ENCODE results near the gene IQCE.
"Not testable (repeated sequence)": the region's sequence is repeated elsewhere in the genome, so short reads cannot be mapped to it uniquely, and the experiment has no call there.

The IQCE gene

GRCh38 chr7:2521952-2522591 is 36.7 kb upstream of the IQCE start:
- DNase-seq (ENCODE audit: low spot score), result no peak

DNA sequence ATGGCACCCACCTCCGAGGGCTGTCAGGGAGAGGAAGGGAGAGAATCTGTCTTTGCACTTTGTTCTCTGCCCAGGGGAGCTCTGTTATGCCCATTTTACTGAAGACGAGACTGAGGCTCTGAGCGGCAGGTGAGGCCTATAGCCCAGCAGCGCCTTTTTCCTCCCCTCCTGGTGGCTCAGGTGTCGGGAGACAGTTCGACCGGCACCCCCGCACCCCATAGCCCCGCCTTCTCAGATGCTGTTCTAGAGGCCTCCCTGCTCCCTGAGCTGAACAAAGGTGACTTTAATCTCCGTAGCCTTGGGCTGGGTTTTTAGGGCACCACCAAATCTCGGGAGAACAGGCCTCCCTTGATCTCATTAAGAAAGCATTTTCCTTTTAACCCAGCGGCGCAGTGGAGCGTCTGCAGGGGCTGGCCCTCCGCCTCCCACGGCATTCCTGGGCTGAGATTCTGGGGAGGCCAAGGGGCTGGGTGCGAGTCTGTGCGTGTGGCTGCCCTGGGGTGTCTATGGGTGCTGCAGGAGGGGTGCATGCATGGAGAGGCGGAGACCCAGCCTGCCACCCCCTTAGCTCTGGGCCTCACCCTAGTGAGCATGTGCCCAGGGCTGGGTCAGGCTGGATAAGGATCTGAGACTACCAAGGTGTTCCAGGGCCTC is 35.9 kb upstream of the IQCE start:
- DNase-seq (ENCODE audit: low spot score), result peak; percentile 82

DNA sequence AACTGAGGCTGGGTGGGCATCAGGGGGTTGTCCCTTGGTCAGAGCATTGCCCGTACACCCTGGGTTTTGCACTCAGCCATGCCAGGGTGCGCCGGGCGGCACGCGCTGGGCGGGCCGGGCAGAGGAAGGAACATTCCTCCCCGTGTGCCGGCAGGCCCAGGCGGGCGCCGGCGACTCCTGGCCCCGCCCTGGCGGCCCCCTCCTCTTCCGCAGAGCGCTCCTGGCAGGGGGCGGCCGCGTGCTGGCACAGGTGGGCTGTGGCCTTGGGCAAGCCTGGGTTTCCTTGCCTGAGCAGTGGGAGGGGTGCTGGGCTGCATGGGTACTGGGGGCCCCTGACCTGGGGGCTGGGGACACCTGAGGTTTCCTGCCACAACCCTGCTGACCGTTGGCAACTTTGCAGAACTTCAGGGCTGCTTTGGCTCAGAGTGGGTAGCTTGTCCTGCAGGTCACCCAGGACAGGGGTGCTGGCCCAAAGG is 35.3 kb upstream of the IQCE start:
- DNase-seq (ENCODE audit: low spot score), result no peak

DNA sequence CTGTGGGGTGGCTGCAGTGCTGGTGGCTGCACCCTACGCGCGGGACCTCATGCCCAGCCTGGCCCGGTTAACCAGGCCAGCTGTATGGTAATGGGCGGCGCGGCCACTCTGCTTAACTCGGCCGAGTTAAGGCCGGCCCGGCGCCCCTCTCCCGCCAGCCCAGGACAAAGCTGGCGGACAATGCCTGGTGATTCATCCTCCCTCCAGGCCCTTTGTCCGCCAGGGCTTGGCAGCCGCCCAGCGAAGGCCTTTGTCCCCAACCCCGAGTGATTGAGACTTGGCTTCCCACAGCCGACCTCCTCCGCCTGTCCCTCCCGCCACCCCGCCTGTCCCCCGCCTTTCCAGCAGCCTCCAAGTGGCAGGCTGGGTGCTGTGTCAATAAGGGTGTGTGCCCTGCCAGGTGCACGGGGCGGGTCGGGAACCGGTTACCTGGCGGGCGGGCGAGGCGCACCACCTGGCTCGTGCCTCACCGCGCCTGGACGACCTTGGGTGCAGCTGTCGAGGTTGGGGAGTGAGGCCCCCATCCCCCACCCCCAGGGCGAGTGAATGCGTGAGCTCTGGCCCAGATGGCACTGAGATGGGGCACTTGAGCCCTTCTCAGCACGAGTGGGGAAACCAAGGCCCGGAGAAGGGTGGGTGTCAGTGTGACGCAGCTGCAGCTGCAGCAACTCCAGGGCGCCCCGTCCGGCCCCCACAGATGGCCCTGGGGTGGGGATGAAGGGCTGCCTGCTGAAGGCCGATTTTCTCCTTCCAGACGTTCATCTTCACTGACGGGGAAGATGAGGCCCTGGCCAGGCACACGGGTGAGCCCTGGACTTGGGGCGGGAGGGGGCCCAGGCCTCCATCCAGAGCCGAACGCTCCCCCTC is 34.6 kb upstream of the IQCE start:
- no peak for DNase-seq (ENCODE audit: low spot score)

DNA sequence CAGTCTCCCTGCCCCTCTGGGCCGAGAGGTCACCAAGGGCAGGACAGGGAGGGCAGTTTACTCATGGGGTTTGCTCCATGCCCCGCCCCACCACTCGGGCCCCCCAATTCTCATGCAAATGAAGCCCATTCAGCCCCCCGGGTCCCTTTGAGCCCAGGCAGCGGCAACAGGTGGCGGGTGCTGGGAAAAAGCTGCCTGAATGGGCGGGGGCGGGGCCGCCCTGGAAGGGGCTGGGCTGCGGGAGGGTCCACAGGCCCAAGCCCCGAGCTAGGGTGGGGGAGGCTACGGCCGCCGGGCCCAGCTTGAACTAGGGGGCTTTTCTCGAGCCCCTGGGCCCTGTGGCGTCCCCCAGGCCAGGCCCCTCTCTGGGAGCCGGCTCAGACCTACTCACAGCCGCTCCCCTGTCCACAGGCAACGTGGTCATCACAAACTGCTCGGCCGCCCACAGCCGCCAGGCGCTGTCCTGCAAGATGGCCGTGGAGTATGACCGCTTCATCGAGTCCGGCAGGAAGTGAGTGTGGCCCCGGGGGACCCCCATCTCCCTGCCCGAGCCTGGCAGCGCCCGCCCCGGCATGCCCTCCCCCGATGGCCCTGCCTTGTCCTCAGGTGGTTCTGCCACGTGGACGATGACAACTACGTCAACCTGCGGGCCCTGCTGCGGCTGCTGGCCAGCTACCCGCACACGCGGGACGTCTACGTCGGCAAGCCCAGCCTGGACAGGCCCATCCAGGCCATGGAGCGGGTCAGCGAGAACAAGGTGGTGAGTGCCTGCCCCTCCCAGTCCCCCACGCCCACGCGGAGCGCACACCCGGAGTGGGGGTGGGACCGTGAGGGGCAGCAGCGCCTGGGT is 33.7 kb upstream of the IQCE start:
- DNase-seq (ENCODE audit: low spot score), result no peak

- no peak for DNase-seq (ENCODE audit: low spot score)
Observed at GRCh38 chr7:2525658-2526630, 32.8 kb upstream of the IQCE start.

- no peak for DNase-seq (ENCODE audit: low spot score)
Observed at GRCh38 chr7:2526659-2527504, 31.9 kb upstream of the IQCE start.

DNA sequence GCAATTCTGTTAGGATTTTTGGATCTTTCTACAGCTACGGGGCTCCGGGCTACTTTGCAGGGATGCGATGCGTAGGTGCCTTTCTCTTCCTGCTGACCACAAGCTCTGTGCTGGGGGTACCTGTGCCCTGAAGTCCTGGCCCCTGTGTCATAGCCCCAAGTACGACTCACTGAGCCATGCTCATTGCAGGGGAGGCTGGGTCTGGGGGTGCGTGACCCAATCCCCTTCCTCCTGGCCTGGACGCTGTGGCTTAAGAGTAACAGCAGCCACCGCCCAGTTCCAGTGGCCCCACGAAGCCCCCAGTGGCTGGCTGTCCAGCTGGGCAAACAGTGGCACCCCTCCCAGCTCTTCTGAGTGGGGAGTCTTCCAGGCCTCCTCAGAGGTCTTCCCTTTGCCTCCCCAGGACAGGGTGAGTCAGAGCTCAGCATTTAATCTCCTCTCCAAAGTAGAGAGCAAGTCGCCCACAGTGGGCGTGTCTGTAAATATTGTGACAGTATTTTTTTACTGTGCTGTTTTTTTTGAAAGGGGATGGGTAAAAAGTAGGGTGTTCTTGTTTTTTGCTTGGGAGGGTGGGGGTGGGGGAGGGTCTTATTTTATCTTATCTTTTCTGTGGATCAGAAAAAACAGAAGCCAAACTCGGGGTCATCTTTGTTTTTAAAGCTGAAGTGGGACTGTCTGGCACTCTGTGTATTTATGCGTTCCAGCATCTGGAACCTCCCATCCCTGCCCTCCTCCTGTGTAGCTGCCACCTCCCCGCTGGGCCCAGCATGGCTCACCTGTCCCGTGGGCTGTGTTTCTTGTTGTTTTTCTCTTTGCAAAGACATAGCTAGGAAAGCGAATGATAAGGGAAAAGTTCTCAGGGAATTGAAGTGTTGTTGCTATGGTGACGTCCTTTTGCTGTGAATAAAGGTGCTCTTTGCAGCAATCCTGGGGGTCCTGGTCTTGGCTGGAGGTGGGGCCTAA is 31.0 kb upstream of the IQCE start:
- no peak for DNase-seq (ENCODE audit: low spot score)

DNA sequence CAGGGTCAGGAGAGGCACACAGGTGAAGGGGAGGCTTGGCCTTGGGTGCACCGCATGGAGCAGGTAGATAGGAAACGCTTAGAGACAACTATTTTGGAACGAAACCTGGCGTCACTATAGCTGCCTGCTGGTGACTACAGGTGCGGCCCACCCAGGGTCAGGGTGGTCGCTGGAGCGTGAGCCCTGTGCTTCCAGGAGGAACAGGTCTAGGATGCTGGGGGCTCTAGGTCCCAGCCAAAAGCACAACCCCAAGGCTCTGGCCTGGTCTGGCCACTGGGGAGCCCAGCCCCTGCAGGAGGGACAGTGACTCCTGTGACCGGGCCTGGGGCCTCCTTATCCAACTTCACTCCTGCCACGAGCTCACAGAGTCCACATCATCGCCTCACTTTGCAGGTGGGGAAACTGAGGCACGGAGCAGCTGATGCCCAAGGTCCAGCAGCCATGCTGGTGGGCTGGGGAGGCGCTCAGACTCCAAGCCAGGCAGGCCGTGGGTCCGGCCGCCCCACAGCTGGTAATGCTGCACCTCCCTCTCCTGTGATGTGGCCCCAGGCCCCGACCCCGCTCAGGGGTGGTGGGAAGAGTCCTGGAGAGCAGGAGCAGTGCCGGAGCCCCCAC is 30.2 kb upstream of the IQCE start:
- DNase-seq (ENCODE audit: low spot score), result no peak

DNA sequence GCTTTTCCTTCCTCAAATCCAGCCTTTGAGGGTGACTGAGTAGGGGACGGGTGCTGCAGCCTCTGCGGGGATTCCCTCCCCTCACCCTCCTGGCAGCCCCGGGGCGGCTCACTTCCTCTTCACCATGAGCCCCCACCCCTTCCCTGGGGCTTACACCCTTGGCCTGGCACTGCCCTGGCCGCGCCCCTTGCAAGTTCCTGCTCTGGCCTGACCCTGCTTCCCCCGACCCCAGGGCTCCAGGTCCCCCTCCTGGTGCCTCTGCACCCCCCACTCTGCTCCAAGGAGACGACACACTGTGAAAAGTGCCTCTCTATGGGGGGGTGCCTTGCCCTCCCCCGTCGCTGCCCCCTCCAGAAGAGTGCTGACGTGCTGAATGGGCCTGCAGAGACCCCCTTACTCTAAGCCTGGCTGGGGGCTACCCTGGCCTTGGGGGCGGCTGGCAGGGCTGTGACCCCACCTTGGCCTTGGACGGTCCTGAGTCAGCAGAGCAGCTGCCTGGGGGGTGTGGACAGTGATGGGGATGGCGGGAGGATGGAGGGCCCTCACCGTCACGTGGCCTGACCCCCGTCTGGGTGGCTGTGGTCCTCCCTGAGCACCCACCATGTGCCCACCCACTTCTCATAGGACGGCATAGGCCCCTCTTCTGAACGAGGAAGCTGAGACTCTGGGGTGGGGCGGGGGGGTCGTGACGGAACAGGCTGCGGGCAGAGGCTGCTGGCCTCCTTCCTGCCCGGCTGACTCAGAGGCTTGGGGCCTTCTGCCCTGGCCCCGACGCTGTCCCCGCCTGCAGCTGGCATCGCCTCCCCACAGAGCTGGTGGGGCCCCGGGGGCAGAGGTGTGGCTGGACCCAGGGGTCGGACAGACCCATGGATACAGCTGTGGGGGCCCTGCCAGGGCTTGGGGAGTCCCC is 29.4 kb upstream of the IQCE start:
- no peak for DNase-seq (ENCODE audit: low spot score)

DNA sequence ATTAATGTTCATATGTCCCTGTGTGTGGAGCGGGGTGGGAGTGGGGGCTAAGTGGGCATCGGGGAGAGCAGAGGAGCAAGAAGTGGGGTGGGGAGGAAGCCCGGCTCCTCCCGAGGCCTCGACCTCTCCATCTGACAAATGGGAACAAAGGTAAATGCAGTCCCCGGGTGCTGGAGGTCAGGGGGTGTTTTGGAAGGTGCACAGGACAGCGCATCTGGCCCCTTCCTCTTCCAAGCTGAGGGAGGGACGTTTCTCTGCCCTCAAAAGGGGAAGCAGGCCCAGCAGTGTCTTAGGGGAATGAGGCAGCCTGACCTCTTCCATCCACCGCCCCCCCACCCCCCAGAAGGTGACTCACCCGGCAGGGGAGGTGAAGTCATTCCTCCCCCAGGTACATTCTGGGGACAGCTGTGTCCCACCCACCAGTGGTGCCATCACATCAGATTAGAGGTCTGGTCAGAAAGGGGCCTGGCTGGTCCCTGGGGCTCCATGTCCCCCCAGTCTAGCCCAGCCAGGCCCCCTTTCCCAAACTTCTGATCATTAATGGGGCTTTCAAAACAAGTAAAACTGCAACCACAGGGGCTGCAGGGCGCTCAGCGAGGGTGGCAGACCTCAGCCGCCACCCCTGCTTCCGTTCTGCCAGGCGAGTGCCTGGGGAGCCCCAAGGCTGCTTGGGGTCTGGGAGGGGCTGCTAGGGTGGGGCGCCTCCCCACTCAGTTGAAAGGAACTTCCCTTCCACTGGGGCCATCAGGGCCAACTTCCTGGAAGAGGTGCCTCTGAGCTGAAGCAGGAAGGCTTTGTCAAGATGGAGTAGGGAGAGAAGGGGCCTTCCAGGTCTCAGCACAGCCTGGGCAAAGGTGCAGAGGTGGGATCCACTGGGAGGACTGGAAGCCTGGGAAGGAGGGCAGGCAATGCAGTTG is 28.4 kb upstream of the IQCE start:
- DNase-seq (ENCODE audit: low spot score), result no peak

DNA sequence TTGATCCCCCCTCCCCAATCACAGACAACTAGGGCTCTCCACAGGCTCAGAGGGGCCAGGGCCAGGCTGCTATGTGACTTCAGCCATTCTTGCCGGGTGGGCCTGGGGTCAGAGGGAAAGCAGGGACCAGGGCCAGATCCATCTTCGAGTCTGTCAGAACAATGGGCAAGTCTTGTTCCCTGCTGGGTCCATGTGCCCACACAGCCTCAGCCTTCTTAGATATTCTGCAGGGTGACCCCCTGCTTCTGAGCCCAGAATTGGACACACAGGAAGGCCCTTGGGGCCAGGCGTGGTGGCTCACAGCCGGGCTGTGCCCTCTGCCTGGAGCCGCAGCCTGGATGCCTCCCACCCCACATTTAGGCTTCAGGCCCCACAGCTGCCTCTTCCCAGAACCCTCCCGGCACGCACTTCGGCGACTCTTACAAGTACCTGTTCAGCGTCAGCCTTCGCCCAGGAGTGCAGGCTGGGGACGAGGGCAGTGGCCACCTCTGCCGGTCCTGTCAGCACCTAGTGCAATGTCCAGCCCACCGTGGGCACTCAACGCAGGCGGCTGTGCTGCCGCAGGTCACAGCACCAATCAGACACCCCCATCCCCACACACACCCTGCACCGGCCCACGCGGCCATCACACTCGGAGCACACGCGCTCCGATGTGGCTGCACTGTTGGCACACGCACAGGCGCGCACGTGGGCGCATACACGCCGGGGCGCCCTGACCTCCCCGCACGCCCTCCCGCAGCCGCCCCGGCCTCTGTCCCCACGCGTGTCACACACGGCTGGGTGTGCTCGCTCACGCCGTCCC is 27.6 kb upstream of the IQCE start:
- not testable (repeated sequence) for DNase-seq (ENCODE audit: low spot score)

DNA sequence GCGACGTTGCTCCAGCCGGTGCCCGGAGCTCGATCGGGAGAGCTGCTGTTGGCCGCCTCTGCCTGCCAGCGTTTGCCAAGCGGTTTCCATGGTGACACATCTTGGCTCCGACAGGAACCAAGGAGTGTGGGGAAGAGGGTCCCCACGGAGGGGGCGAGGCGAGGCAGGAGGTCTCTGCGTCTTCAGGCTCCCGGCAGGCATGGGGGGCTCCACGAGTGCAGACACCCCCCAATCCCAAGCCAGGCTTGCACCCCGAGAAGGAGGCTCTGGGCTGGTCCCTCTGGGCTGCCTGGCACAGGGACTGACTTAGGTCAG is 27.0 kb upstream of the IQCE start:
- not testable (repeated sequence) for DNase-seq (ENCODE audit: low spot score)

DNA sequence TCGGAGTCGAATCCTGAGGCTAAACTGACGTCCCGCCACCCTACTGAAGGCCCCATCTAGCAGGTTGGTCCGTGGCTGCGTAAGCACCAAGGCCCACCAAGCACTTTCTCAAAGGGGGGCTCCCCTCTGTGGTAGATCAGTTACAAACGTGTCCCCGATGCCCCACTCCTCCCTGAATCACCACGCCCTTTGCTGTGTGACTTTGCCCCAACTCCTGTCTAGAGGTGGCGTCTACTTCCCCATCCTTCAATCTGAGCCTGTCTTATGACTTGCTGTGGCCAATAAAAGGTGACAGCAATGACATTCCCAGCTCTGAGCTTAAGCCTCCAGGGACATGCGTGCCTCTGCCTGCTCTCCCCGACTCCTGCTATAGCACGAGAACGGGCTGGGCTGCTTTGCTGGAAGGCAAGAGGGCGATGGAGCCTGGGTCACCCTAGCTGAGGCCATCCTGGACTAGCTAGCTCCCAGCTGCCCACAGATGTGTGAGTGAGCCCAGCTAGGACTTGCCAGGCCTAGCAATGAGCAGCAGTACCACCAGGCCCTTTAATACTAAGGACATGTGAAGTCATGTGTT is 26.5 kb upstream of the IQCE start:
- not testable (repeated sequence) for DNase-seq (ENCODE audit: low spot score)

GRCh38 chr7:2532816-2533215 is 26.0 kb upstream of the IQCE start:
- not testable (repeated sequence) for DNase-seq (ENCODE audit: low spot score)

All from COLO829 (cell line).